ENCODE data around the gene NDRG3.

GRCh38 chr20:36646678-36647077, 99.2 kb downstream of the NDRG3 start:
- TF ChIP-seq CTCF (IDR thresholded peaks at IDR 0.05) (no peak), POLR2A (IDR thresholded peaks at IDR 0.05) (no peak), POLR2AphosphoS5 (IDR thresholded peaks at IDR 0.05) (no peak), EP300 (IDR thresholded peaks at IDR 0.05) (no peak)
